22Rv1 (cell line): ENCODE data around the gene SYNRG.

Source experiments
- H3K27ac ChIP-seq: fragments of 450-650 bp; 2 replicates; pipeline ENCODE4 v1.5.1; 2017
- CTCF ChIP-seq: fragments of 450-650 bp; IDR thresholded peaks from 2 replicates; pipeline ENCODE4 v1.5.1; 2017; ENCODE audit warnings: mild to moderate bottlenecking
- ZFX ChIP-seq: fragments of 450-650 bp; IDR thresholded peaks from 2 replicates; pipeline ENCODE4 v1.6.1; 2017; ENCODE audit warnings: antibody characterized with exemption, borderline replicate concordance

The SYNRG gene, protein sequence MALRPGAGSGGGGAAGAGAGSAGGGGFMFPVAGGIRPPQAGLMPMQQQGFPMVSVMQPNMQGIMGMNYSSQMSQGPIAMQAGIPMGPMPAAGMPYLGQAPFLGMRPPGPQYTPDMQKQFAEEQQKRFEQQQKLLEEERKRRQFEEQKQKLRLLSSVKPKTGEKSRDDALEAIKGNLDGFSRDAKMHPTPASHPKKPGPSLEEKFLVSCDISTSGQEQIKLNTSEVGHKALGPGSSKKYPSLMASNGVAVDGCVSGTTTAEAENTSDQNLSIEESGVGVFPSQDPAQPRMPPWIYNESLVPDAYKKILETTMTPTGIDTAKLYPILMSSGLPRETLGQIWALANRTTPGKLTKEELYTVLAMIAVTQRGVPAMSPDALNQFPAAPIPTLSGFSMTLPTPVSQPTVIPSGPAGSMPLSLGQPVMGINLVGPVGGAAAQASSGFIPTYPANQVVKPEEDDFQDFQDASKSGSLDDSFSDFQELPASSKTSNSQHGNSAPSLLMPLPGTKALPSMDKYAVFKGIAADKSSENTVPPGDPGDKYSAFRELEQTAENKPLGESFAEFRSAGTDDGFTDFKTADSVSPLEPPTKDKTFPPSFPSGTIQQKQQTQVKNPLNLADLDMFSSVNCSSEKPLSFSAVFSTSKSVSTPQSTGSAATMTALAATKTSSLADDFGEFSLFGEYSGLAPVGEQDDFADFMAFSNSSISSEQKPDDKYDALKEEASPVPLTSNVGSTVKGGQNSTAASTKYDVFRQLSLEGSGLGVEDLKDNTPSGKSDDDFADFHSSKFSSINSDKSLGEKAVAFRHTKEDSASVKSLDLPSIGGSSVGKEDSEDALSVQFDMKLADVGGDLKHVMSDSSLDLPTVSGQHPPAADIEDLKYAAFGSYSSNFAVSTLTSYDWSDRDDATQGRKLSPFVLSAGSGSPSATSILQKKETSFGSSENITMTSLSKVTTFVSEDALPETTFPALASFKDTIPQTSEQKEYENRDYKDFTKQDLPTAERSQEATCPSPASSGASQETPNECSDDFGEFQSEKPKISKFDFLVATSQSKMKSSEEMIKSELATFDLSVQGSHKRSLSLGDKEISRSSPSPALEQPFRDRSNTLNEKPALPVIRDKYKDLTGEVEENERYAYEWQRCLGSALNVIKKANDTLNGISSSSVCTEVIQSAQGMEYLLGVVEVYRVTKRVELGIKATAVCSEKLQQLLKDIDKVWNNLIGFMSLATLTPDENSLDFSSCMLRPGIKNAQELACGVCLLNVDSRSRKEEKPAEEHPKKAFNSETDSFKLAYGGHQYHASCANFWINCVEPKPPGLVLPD (N-terminal part only)

GRCh38 chr17:37609170-37610040 is at the start of gene SYNRG:
TSS of gene SYNRG (minus strand) at chr17:37609418. CDS start at chr17:37609355, 63 bp downstream.
- TF ChIP-seq CTCF (peak; percentile 39; the same call in 1 of the 2 replicates), ZFX (no peak)

DNA sequence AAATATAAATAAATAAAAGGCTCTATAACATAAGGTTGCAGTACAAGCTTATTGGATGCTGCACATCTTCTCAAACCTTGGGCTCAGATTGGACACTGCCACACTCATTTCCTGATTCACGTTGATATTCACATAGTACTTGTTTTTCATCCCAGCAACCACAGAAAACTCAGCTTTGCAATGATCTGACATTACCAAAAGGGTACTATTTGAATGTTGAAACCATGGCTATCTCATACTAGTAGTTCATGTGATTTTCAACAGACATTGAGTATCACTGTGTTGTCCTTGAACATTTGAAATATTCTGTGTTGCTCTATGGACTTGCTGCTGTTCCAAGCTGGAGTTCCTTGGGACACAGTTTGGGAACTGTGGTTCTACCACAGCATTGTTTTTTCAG is 48.0 kb upstream of the SYNRG start:
- H3K27ac ChIP-seq = no peak overlapping the region

More at GRCh38 chr17:37609170-37610040, at the start of gene SYNRG:
- H3K27ac ChIP-seq = peak within 1 kb of the TSS; percentile 72

DNA sequence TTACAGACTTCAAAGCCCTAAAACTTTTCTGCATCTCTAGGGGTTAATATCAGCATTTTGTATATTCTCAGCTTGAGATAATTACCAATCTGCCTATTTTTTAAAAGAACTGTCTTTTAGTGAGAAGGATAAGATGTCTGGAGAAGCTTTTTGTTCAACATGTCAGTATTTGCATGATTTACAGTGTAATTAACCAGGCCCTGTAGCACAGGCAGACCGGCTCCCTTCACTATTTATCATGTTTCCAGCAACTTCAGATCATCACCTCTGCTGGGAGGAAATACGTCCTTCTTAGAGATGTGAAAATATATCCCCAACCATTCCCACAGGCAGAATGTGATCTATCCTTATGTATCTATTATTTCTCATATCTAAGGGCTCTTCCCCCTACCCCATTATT is 42.6 kb upstream of the SYNRG start:
- H3K27ac ChIP-seq = no peak overlapping the region
- no peak for TF ChIP-seq ZFX
- no peak for TF ChIP-seq CTCF

More for the DNA sequence above, 48.0 kb upstream of the SYNRG start:
- no peak for TF ChIP-seq ZFX
- TF ChIP-seq CTCF = no peak

DNA sequence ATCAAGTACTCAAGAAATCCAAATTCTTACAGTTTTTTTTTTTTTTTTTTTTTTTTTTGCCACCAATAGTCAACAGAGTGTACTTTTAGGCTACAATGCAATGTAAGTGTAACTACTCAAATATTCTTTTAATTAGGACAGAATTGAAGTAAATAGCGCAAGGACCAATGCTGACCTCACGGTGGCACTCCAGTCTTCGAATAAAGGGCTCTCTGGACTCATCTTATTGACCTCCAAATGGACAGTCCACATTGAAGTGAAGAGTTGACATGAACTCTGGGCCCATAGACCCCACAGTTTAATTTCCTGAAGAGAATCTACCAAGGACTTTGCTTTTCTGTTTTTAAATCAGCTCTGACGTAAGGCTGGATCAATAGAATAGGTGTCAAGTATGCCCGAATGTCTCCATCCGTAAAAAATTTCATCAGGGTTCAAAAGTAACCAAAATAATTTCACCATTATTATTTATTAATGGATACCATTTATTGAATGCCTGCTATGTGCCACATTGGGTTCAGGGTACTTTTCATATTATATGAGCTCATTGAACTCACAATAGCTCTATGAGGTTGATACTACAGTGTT is 41.3 kb upstream of the SYNRG start:
- TF ChIP-seq CTCF (peak; percentile 65), ZFX (no peak)

GRCh38 chr17:37648555-37648954 is 39.3 kb upstream of the SYNRG start:
- H3K27ac ChIP-seq = no peak overlapping the region
- TF ChIP-seq CTCF (no peak), ZFX (no peak)

More for the DNA sequence above, 41.3 kb upstream of the SYNRG start:
- no peak overlapping the region for H3K27ac ChIP-seq

GRCh38 chr17:37647856-37648255 is 38.6 kb upstream of the SYNRG start:
- no peak overlapping the region for H3K27ac ChIP-seq
- TF ChIP-seq CTCF (no peak), ZFX (no peak)
